Effector CD4-positive, alpha-beta T cell (primary cell): ENCODE data around the gene CDH19. TPM values are rescaled to one million over a fixed set of nuclear protein-coding genes. Genes with fewer than 3 reads are reported as not detected.

ENCODE experiments used
- DNase-seq: peaks from one replicate; pipeline ENCODE4 v3.0.0-alpha.2; 2020
- total RNA-seq: gene quantifications from one replicate; lab custom pipeline; 2026; lab: John Stamatoyannopoulos, UW

The CDH19 gene
- not detected for total RNA-seq

- no peak for DNase-seq
These were observed at the start of gene CDH19 for GRCh38 chr18:66603941-66604627. Gene CDH19, minus strand, starts transcription at chr18:66604090. Its CDS starts 31,886 bp downstream, at chr18:66572204.

GRCh38 chr18:66647671-66648070, 43.8 kb upstream of the CDH19 start:
- DNase-seq = no peak

GRCh38 chr18:66646609-66647008, 42.7 kb upstream of the CDH19 start:
- DNase-seq = no peak

GRCh38 chr18:66645983-66646382, 42.1 kb upstream of the CDH19 start:
- DNase-seq = no peak

- no peak for DNase-seq
These were observed 37.2 kb upstream of the CDH19 start for GRCh38 chr18:66641056-66641455.

GRCh38 chr18:66640431-66640830, 36.5 kb upstream of the CDH19 start:
- DNase-seq = no peak

GRCh38 chr18:66638856-66639629, 35.2 kb upstream of the CDH19 start:
- no peak for DNase-seq

- no peak for DNase-seq
These were observed 31.5 kb upstream of the CDH19 start for GRCh38 chr18:66635342-66635741.

GRCh38 chr18:66632756-66633155, 28.9 kb upstream of the CDH19 start:
- no peak for DNase-seq

- no peak for DNase-seq
These were observed 26.9 kb upstream of the CDH19 start for GRCh38 chr18:66630831-66631230.

GRCh38 chr18:66623821-66624220, 19.9 kb upstream of the CDH19 start:
- DNase-seq = no peak

- DNase-seq = no peak
These were observed 18.1 kb upstream of the CDH19 start for GRCh38 chr18:66621816-66622576.

GRCh38 chr18:66616523-66616983, 12.7 kb upstream of the CDH19 start:
- DNase-seq = no peak

GRCh38 chr18:66615176-66615575, 11.3 kb upstream of the CDH19 start:
- no peak for DNase-seq

- no peak for DNase-seq
These were observed 3.7 kb upstream of the CDH19 start for GRCh38 chr18:66607632-66608031.

GRCh38 chr18:66601649-66602048, 2.2 kb downstream of the CDH19 start:
- DNase-seq = no peak

- no peak for DNase-seq
These were observed 4.7 kb downstream of the CDH19 start for GRCh38 chr18:66599190-66599589.

- no peak for DNase-seq
These were observed 16.5 kb downstream of the CDH19 start for GRCh38 chr18:66587430-66587829.

- DNase-seq = no peak
These were observed 21.7 kb downstream of the CDH19 start for GRCh38 chr18:66582211-66582610.

- no peak for DNase-seq
These were observed 28.6 kb downstream of the CDH19 start for GRCh38 chr18:66575263-66575662.

- no peak for DNase-seq
These were observed 32.0 kb downstream of the CDH19 start for GRCh38 chr18:66571845-66572244.

GRCh38 chr18:66566616-66567015, 37.3 kb downstream of the CDH19 start:
- no peak for DNase-seq

GRCh38 chr18:66564236-66564635, 39.7 kb downstream of the CDH19 start:
- DNase-seq = no peak
